Measurements from ENCODE around the gene UBXN6.

The UBXN6 gene

DNA sequence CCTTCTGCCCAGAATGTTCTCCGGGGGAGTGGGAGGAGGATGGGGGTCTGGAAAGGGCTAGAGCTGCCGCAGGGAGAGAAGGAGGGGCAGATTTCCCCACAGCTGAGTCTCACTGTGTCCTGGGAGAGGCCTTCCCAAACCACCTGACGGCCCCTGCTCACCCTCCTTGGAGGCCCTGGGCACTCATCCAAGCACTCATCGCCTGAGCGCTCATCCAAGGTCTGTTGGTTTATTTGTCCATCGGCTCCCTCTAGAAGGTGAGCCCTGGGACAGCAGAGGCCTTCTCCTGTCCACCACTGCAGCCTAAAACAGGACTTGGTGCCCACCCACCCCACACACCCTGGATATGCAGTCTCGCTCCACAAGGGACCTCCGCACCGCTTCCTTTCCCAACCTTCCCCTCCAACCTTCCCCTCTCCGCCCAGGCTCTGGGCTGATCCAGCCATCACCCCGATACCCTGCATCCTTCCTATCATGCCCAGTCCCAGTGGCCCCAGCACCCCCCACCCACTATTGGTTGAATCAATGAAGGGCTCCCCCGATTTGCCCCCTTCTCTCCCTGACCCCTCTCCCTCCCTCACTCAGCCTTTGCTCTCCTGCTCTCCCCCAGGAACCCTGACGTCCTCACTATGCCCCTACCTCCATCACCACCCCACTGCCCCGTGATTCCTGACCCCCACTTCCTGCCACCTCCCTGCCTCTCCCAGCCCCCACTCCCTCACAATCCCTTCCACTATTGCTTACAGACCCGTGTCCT, 1.7 kb downstream of the UBXN6 start:
- no peak for DNase-seq

DNA sequence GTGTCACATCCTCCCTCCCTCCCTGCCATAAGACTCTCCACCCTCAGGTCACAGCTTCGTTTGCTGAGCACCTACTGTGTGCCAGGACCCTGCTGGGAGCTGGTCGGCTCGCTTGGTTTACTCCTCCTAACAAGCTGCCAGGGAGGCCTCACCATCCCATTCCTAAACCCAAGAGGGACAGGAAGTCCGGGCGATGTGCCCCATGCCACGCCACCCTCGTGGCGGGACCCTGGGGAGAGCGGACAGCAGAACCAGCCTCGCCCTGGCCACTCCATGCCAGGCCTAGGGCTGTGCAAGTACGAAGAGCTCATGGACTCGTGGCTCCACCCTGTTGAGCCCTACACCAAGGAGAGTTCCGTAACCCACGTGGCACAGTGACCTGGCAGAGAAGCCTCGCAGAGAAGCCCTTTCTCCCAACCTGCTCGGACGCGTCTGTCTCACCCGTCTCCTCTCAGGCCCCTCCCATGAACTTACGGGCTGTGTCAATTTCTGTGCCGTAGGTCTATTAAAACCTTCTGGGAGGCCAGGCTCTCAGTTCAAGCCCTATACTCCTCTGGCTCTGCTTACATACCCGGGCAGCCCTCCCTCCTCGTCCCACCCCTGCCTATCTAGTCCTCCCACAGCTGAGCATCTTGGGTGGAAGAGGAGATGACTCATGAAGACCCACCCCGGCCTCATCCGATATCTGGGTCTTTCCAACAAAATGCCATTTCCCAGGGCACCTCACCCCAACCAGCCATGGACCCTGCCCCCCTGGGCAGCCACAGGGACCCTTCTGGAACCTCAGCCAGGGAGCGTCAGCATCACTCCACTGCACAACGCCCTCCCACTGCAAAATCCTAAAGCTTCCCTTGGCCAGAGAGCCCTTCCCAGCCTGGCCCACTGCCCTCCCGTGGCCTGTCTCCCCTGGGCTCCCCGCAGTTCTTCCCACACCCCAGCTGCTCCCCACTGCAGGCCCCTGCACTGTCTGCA, 2.6 kb downstream of the UBXN6 start:
- no peak for DNase-seq

- DNase-seq: no peak
Measured at GRCh38 chr19:4453232-4454179, 4.1 kb downstream of the UBXN6 start.

DNA sequence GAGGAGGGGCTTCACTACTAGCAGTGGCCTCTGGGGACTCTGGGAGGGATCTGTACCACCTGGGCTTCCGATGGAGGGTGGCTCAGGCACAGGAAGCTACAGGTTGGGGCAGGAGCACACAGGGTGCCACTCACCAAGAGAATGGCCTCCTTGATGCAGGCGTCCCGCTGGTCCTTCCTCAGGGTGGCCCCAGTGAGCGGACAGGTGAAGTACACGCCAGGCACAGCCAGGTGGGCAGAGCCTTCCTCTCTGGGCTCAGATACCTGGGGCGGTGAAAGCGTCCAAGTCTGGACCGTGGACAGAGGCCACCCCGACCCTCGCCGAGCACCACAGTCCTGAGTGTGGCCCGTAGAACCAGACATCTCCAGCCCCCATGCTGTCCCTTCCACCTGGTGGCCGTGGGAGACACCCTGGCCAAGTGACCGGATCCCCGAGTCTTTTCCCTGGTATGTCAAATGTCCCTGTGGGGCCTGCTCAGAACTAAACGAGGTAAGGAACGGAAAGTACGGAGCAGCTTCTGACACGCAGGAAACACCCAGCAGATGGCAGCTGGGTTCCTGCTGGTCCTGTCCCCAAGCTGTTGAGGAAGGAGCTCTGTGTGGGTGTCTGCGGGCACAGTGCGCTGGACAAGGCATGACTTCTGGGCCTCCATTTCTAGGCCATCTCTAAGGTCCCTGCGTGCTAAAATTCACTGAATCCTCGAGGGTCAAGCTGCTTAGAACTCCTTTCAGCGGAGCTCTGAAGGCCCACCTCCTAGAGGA, 5.2 kb downstream of the UBXN6 start:
- no peak for DNase-seq

DNA sequence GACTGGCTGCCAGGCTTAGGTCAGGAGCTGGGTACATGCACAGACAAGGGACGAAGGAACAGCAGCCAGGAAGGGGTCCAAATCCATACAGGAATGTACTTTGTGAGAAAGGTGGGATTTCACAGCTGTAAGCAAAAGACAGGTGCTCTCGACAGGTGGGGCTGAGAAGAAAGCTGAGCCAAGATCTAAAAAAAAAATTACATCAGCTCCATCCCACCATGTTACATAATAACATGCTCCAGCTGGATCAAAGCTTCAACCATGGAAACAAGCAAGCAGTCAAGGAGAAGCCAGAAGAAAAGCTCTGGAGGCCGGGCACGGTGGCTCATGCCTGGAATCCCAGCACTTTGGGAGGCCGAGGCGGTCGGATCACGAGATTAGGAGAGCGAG, 8.0 kb downstream of the UBXN6 start:
- no peak for DNase-seq

GRCh38 chr19:4449022-4449638, 8.5 kb downstream of the UBXN6 start:
- DNase-seq: no peak

GRCh38 chr19:4448147-4448985, 9.2 kb downstream of the UBXN6 start:
- DNase-seq: no peak

DNA sequence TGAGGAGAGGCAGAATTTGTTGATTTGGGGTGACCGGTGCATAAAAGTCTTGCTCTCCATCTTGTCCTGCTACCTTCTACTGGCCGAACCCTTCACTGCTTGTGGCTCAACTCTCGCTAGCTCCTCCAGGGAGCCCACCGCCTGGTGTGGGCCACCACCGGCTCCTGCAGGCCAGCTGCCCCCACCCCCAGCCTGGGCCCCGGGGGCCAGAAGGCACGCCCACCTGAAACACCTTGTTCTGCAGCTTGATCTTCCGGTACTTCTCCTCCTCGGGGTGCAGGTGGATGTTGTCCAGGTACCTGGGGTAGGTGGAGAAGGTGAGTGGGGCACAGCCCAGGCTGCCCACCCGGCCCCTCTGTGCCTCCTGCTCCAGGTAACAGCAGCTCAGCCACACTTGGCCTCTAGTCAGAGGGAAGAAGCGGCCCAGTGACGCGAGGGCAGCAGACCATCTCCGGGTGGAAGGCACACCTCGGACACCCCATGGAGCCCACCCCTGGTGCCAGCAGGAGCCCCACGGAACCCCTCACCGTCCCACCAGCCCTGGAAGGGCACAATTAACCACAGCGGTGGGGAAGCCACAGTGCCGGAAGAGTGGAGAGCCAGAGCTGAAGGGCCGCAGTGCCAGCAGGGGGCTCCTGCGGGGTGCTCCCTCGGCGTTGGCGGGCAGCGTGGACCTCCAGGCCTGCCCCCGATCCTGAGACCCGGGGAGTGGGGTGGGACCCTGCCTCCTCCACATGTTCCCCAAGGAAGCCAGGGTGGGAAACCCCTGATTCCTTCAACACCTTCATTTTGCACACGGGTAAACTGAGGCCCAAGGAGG, 10.1 kb downstream of the UBXN6 start:
- no peak for DNase-seq

DNA sequence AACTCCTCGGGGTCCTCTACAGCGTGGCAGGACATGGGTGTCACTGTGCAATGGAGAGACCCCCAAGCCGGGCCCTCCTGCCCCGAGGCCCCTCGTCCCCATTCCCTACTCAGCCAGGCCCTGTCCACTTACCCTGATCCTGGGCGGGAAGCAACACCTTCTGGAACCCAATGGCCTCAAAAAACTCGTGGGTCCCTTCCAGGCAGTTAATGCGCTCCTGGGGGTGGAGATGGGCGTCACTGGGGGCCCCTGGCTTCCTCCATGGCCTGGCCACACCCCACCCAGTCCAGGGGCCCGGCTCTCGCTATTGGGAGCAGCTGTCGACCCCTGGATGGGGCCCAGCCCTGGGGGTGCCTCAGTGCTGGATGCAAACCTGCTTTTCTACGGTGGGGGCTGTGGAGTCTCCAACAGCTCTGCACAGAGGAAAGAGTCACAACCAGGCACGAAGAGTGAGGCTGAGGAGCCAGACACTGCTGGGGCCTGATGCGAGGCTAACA, 10.8 kb downstream of the UBXN6 start:
- DNase-seq: no peak

DNA sequence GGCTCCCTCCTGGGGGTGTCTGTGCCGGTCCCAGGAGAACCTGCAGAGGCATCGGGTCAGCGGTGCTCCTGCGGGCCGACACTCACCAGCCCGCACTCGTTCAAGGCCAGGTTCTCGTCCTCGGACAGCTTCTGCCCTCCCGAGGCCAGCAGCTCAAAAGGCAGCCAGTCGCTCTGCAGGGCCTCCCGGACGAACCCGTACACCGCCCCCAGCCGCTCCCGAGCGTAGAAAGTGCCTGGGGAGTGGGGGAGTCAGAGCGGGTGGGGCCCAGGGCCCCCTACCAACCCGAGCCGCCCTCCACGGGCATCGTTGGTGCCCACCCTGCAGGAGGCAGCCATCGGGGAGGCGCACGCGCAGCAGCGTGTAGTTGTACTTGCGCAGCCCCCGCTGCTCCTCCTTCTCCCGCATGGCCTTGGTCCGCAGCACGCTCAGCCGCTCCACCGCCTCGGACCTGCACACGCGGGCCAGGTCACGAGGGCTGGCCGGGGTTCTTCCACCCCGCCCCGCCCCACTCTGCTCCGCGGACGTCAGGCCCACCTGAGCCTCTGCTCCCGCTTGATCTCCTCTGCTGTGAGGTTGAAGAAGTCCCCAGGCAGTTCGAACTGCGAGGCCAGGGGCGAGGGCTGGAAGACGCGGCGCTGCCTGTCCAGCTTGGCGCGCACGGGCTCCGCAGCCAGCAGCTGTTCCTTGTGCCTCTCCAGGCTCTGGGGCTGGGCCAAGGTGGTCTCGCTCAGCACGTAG, 11.5 kb downstream of the UBXN6 start:
- no peak for DNase-seq

- DNase-seq: no peak
Measured at GRCh38 chr19:4444765-4445741, 12.5 kb downstream of the UBXN6 start.

GRCh38 chr19:4443966-4444764, 13.4 kb downstream of the UBXN6 start:
- no peak for DNase-seq

- DNase-seq: no peak
Measured at GRCh38 chr19:4443188-4443587, 14.4 kb downstream of the UBXN6 start.

DNA sequence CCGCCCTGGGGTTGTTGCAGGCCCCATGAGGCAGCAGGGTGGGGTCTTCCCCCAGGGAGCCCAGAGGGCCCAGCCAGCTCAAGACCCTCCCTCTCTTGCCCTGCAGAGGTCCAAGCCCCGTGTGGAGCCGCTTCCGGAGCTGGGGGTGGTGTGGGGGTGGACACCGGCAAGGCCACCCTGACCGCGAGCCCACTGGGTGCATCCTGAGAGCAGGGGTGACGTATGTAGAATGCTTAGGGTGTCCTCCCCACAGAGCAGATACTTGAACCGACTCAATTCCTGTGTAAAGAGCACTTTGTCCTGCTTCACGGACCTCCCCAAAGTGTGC, 14.8 kb downstream of the UBXN6 start:
- no peak for DNase-seq

DNA sequence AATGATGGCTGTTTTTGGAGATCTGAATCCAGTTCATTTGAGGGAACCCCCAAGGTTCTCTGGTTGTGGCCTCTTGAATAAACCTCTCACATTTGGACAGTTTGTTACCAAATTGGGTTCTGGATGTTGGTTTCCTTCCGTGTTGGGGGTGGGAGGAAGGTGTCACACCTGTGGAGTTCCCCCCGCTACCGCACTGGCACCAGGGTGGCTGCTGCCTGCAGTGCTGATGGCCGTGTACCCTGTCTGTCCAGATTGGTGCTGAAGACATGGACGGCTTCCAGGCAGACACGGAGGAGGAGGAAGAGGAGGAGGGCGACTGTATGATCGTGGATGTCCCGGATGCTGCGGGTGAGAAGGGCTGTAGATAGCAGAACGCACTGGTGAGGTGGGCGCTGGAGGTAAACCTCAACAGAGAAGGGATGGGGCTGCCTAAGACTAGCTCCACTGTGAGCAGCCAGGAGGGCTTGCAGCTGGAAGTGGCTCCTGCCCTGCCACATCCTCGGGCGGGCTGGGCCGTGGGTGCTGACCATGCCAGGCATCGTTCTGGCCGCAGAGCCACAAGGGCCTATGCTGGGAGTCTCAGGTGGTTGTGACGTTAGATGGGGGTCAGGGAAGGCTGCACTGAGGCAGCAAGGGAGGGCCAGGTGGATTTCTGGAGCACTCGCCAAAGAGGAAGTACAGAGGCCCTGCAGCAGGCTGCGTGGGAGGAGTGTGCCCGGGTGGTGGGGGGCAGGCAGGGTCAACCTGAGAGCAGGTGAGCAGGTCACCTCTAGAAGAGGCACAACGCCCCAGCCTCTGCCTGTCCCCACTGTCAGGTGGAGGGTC, 15.4 kb downstream of the UBXN6 start:
- no peak for DNase-seq

DNA sequence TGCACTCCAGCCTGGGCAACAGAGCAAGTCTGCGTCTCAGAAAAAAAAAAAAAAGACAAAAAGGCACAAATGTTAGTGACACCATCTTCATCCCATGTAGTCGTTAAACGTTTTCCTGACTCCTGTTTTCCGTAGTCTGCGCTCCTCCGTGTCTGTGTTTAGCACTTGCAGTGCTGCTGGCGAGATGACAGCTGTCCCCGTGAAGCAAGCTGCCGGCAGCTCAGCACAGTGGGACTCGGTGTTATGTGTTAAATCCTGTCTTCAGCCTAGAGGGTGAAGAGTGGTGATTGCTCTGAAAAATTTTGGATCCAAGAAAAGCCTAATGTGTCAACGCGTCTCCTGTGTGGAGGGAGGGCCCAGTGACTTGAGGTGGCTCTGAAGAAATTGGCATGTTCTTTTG, 18.4 kb downstream of the UBXN6 start:
- DNase-seq: no peak

Data from NCI-H526 (cell line).